D721Med (cell line): ENCODE measurements around the gene VPS4A.

ENCODE experiments used
- DNase-seq: peaks from one replicate; pipeline ENCODE4 v3.0.0; 2011; ENCODE audit warnings: low spot score; ENCODE audit not compliant: insufficient read length
- FAIRE-seq: peaks from 2 replicates; lab custom pipeline; 2011; peaks lifted over from hg19 to GRCh38; lab: Jason Lieb, UNC
- TF ChIP-seq, protein P1 (sequence below): IDR thresholded peaks from 2 replicates; pipeline ENCODE4 v1.5.1; 2012; ENCODE audit warnings: mild to moderate bottlenecking, control low read depth; ENCODE audit not compliant: insufficient read depth; ENCODE audit errors: missing control alignments

VPS4A gene

DNA sequence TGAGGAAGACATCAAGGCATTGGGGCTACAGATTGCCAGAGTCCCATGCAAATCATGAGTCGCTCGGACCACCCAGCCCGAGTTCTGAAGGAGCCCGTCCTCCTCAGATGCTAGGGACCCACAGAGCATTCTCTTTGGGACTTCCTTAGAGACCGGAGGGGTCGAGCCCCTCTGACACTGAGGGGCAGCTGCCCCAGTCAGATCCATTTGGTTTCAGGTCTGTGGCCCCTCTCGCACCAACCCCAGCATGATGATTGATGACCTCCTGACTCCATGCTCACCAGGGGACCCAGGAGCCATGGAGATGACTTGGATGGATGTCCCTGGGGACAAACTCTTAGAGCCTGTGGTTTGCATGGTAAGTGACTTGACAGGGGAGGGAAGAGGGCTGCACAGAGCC, 11.2 kb downstream of the VPS4A start:
- TF ChIP-seq, protein P1, sequence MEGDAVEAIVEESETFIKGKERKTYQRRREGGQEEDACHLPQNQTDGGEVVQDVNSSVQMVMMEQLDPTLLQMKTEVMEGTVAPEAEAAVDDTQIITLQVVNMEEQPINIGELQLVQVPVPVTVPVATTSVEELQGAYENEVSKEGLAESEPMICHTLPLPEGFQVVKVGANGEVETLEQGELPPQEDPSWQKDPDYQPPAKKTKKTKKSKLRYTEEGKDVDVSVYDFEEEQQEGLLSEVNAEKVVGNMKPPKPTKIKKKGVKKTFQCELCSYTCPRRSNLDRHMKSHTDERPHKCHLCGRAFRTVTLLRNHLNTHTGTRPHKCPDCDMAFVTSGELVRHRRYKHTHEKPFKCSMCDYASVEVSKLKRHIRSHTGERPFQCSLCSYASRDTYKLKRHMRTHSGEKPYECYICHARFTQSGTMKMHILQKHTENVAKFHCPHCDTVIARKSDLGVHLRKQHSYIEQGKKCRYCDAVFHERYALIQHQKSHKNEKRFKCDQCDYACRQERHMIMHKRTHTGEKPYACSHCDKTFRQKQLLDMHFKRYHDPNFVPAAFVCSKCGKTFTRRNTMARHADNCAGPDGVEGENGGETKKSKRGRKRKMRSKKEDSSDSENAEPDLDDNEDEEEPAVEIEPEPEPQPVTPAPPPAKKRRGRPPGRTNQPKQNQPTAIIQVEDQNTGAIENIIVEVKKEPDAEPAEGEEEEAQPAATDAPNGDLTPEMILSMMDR: no peak
- FAIRE-seq (no peak), DNase-seq (no peak)

DNA sequence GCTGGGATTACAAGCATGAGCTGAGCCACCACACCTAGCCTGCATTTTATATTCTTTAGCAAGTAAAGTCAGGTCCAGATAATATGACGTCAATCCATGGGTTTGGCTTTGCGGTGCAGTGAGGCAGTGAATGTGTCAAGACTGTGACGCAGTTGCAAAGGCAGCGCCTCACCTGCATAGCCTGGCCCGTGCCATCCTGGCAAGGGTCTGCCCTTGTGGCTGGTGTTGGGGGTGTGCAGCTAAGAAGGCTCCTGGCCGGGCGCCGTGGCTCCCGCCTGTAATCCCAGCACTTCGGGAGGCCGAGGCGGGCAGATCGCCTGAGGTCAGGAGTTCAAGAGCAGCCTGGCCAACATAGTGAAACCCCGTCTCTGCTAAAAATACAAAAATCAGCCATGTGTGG, 12.3 kb downstream of the VPS4A start:
- FAIRE-seq: no peak
- DNase-seq: no peak
- TF ChIP-seq, protein P1: no peak

DNA sequence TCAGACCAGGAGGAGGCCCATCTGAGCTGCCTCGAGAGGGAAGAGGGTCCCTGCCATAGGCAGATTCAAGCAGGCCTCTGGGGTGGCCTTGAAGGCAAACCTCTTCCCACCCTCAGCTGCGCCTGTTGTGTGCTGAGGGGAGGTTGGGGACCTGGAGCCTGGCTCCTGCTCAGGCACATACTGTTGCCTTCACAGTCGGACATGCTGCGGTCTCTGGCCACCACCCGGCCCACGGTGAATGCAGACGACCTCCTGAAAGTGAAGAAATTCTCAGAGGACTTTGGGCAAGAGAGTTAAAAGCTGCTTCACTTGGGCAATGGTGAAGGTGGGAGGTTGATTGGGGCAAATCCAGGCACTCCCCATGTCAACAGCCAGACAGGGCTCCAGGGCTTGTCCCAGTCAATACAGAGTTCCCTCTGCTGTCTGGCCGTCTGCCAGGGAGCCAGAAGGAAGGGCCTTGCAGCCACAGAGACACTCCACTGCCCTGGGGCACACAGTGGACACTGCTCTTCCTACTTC, 12.9 kb downstream of the VPS4A start:
- FAIRE-seq: no peak
- TF ChIP-seq, protein P1: no peak
- DNase-seq: no peak

DNA sequence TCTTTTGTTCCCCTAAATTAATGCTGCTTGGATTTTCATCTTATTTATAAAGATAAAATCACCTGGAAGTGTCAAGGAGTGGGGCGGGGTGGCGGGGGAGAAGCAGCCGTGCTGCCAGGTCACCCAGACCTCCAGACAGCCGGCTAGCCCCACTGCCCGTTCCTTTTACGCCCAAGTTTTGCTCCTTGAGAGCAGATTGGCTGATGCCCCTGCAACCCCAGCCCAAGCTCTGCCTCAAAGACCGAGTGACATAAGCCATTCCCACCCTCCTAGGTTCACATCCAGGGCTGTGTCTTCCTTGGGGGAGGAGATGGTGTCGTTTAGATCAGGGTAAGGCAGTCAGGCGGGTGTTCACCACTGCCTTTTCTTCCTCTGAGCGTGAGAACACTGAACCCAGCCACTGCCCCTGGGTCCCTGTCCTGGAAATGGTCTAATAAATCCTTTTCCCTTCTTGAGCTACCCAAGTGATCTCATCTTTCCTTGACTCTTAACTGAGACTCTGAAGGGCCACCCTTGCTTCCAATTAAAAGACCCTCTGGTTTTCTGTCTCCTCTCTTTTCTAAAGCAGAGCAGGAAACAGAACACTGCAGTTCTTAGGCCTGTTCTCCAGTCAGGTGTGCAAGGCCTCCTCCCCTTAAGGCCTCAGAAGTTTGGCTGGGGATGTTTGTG, 13.6 kb downstream of the VPS4A start:
- FAIRE-seq (no peak), DNase-seq (no peak)
- TF ChIP-seq, protein P1: no peak

DNA sequence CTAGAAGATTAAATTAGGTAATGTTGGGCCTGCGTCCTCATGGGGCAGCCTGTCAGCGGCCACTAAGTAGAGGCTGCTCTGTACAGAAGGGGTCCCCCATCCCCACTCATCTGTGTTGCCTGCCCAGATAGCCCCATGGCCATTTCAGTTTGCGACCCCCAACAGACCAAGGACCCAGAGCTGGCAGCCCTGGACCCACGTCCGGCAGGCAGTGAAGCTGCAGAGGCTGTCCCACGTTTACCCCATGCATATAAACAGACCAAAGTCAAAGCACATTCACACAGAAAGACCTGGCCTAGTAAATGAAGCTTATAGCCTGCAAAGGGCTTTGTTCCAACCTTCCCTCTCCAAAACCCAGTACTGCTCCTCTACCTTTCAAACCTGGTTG, 14.6 kb downstream of the VPS4A start:
- TF ChIP-seq, protein P1: no peak
- no peak for FAIRE-seq
- no peak for DNase-seq

DNA sequence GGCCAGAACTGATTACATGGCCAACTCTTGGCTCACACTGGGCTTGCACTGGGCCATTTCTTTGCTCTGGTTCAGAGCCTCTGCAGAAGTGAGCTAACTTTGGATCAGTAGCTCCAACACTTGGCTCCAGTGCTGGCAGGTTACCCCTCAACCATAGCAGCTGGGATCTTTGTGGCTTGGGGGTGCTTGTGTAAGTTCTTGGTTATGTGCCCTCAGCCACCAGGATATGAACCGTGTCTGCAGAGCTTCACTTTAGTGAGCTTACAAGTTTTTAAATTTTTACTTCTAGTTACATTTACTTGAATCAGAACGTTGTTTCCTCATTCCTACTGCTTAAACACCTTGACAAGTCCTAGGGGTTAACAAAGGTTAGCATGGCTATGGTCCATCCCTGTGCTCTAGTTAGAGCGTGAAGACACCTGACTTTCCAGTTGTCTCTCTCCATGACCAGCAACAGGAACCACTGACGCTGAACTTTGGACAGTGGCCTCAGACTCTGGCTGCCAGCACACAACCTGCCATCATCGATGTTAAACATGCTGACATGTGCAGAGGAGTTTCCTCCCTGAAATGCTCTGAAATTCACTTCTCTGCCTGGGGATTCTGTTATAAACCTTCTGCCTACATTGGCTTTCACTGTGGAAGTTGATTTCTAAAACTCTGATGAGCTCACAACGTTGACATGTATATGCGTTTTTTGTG, 15.2 kb downstream of the VPS4A start:
- TF ChIP-seq, protein P1: no peak
- FAIRE-seq (no peak), DNase-seq (no peak)
